GM23248 (cell line): ENCODE data around the gene PCDHGA6. TPM values are rescaled to one million over a fixed set of nuclear protein-coding genes. Genes with fewer than 3 reads are reported as not detected.
"Not testable (repeated sequence)": the region's sequence is repeated elsewhere in the genome, so short reads cannot be mapped to it uniquely, and the experiment has no call there.

Source experiments
- DNase-seq: peaks from one replicate; pipeline ENCODE4 v3.0.0-alpha.2; 2015
- H2AFZ ChIP-seq: fragments of 200-600 bp; sonication (generic); 2 replicates; pipeline ENCODE4 v1.6.1; 2016; ENCODE audit warnings: antibody characterized with exemption
- H3F3A ChIP-seq: fragments of 200-600 bp; sonication (generic); 2 replicates; pipeline ENCODE4 v1.6.1; 2016; ENCODE audit warnings: mild to moderate bottlenecking, antibody characterized with exemption, mixed run types; ENCODE audit not compliant: insufficient read depth
- H3K27ac ChIP-seq: fragments of 200-600 bp; sonication (generic); 2 replicates; pipeline ENCODE4 v1.5.1; 2016; ENCODE audit warnings: mild to moderate bottlenecking
- H3K27me3 ChIP-seq: fragments of 200-600 bp; sonication (generic); replicated peaks from 2 replicates; pipeline ENCODE4 v1.6.1; 2016; ENCODE audit warnings: mild to moderate bottlenecking; ENCODE audit not compliant: insufficient read depth
- H3K36me3 ChIP-seq: fragments of 200-600 bp; sonication (generic); 2 replicates; pipeline ENCODE4 v1.6.1; 2016; ENCODE audit warnings: low read depth, mild to moderate bottlenecking
- H3K4me1 ChIP-seq: fragments of 200-600 bp; sonication (generic); 2 replicates; pipeline ENCODE4 v1.6.1; 2016; ENCODE audit warnings: mild to moderate bottlenecking; ENCODE audit not compliant: insufficient read depth
- H3K4me2 ChIP-seq: fragments of 200-600 bp; sonication (generic); one replicate; pipeline ENCODE4 v1.6.1; 2016; ENCODE audit warnings: mild to moderate bottlenecking; ENCODE audit not compliant: unreplicated experiment
- H3K4me3 ChIP-seq: fragments of 200-600 bp; sonication (generic); 2 replicates; pipeline ENCODE4 v1.5.1; 2016; ENCODE audit warnings: mild to moderate bottlenecking
- H3K79me2 ChIP-seq: fragments of 200-600 bp; sonication (generic); 2 replicates; pipeline ENCODE4 v1.6.1; 2016; ENCODE audit warnings: mild to moderate bottlenecking; ENCODE audit not compliant: insufficient read depth
- H3K9ac ChIP-seq: fragments of 200-600 bp; sonication (generic); 2 replicates; pipeline ENCODE4 v1.6.1; 2016; ENCODE audit warnings: mild to moderate bottlenecking
- H3K9me2 ChIP-seq: fragments of 200-600 bp; sonication (generic); 2 replicates; pipeline ENCODE4 v1.6.1; 2016; ENCODE audit warnings: mixed run types, mild to moderate bottlenecking, moderate library complexity; ENCODE audit not compliant: insufficient read depth
- H3K9me3 ChIP-seq: fragments of 200-600 bp; sonication (generic); one replicate; pipeline ENCODE4 v1.6.1; 2017; ENCODE audit warnings: low read depth
- H4K20me1 ChIP-seq: fragments of 200-600 bp; sonication (generic); 2 replicates; pipeline ENCODE4 v1.6.0; 2016; ENCODE audit not compliant: insufficient read depth
- EZH2 ChIP-seq: fragments of 200-600 bp; sonication (generic); IDR thresholded peaks from 2 replicates; pipeline ENCODE4 v1.6.1; 2018; ENCODE audit warnings: antibody characterized with exemption, mild to moderate bottlenecking; ENCODE audit not compliant: insufficient read depth, poor library complexity, severe bottlenecking
- EZH2phosphoT487 ChIP-seq: fragments of 200-600 bp; sonication (generic); IDR thresholded peaks from 2 replicates; pipeline ENCODE4 v1.6.1; 2018; ENCODE audit warnings: antibody characterized with exemption, moderate library complexity, mild to moderate bottlenecking, low read depth; ENCODE audit not compliant: insufficient read depth
- WGBS, 2 experiments: methylation state at CpG; one replicate each; pipeline ENCODE4 v1.1.6; 2015 to 2017; ENCODE audit warnings: low lambda C conversion rate in 2 of 2, low coverage in 1 of 2; ENCODE audit errors: missing lambda C conversion rate in 2 of 2; 5-methylcytosine and 5-hydroxymethylcytosine counted together
- in situ Hi-C: fragments of 300-500 bp; cut with MboI; formaldehyde crosslinking; loops from 2 replicates; pipeline ENCODE4 v1.15.0; 2020
- polyA plus RNA-seq: library from polyadenylated mRNA; unstranded; fragments of >200 nt; fragmentation: Nextera tagmentation; extraction: Ambion mirVana; gene quantifications from 2 replicates; pipeline ENCODE4 v1.2.1, GENCODE V29; 2016
- total RNA-seq: library from RNA; depleted of rRNA; stranded (reverse); fragments of >200 nt; shearing (Covaris generic); gene quantifications from 2 replicates; pipeline ENCODE4 v1.2.3, GENCODE V29; 2014

PCDHGA6 gene
- total and polyA plus RNA-seq, 2 experiments from 2014 or later, result 2.6 to 5.4 TPM

DNA sequence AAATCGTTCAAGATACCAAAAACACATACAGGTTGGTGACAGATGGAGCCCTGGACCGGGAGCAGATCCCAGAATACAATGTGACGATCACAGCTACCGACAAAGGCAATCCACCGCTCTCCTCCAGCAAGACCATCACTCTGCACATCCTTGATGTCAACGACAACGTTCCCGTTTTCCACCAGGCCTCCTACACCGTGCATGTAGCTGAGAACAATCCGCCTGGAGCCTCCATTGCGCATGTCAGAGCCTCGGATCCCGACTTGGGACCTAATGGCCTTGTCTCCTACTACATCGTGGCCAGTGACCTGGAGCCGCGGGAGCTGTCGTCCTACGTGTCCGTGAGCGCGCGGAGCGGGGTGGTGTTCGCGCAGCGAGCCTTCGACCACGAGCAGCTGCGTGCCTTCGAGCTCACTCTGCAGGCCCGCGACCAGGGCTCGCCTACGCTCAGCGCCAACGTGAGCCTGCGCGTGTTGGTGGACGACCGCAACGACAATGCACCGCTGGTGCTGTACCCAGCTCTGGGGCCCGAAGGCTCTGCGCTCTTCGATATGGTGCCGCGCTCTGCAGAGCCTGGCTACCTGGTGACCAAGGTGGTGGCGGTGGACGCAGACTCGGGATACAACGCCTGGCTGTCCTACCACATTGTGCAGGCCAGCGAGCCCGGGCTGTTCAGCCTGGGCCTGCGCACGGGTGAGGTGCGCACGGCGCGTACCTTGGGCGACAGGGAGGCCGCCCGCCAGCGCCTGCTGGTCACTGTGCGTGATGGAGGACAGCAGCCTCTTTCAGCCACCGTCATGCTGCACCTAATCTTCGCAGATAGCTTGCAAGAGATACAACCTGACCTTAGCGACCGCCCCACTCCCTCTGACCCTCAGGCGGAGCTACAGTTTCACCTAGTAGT lies 1.9 kb upstream of the PCDHGA6 start:
- 49 to 52% methylated on average over 59 to 68 of the region's 69 CpGs for WGBS, 2 experiments
- Histone ChIP-seq H3K27ac (no peak overlapping the region), H3K9ac (no peak overlapping the region), H3K4me1 (no peaks in the 10 kb centered on the region), H3K79me2 (no peaks in the 10 kb centered on the region), H3K9me3 (no peaks in the 10 kb centered on the region), H2AFZ (no peak overlapping the region), H3K36me3 (no peaks in the 10 kb centered on the region), H3K9me2 (no peaks in the 10 kb centered on the region), H3F3A (no peaks in the 10 kb centered on the region), H4K20me1 (no peaks in the 10 kb centered on the region), H3K4me2 (no peak overlapping the region), H3K4me3 (no peak overlapping the region), H3K27me3 (no peaks in the 10 kb centered on the region)
- in situ Hi-C loops, result no loop called here
- TF ChIP-seq EZH2 (no peak), EZH2phosphoT487 (no peak)
- no peak for DNase-seq

DNA sequence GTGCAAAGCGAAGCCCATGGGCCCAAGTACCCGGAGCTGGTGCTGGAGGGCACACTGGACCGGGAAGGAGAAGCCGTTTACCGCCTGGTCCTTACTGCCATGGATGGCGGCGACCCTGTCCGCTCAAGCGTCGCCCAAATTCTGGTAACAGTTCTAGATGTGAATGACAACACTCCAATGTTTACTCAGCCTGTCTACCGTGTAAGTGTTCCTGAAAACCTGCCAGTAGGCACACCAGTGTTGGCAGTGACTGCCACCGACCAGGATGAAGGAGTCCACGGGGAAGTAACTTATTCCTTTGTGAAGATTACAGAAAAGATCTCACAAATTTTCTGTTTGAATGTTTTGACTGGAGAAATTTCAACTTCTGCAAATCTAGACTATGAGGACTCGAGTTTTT lies 936 bp downstream of the PCDHGA6 start:
- Histone ChIP-seq H3K9me2 (no peaks in the 10 kb centered on the region), H2AFZ (peak overlapping the region; percentile 92), H3K4me1 (no peaks in the 10 kb centered on the region), H3K9ac (no peak overlapping the region), H3K27me3 (no peaks in the 10 kb centered on the region), H3K36me3 (no peaks in the 10 kb centered on the region), H3K79me2 (no peaks in the 10 kb centered on the region), H4K20me1 (no peaks in the 10 kb centered on the region), H3K27ac (no peak overlapping the region), H3K9me3 (no peaks in the 10 kb centered on the region), H3F3A (no peaks in the 10 kb centered on the region), H3K4me2 (peak overlapping the region; percentile 80), H3K4me3 (peak overlapping the region; percentile 77)
- no peak for TF ChIP-seq EZH2
- TF ChIP-seq EZH2phosphoT487, result no peak
- no peak for DNase-seq
- in situ Hi-C loops, result no loop called here
- 53 to 61% methylated on average over 14 of the region's 14 CpGs for WGBS, 2 experiments

DNA sequence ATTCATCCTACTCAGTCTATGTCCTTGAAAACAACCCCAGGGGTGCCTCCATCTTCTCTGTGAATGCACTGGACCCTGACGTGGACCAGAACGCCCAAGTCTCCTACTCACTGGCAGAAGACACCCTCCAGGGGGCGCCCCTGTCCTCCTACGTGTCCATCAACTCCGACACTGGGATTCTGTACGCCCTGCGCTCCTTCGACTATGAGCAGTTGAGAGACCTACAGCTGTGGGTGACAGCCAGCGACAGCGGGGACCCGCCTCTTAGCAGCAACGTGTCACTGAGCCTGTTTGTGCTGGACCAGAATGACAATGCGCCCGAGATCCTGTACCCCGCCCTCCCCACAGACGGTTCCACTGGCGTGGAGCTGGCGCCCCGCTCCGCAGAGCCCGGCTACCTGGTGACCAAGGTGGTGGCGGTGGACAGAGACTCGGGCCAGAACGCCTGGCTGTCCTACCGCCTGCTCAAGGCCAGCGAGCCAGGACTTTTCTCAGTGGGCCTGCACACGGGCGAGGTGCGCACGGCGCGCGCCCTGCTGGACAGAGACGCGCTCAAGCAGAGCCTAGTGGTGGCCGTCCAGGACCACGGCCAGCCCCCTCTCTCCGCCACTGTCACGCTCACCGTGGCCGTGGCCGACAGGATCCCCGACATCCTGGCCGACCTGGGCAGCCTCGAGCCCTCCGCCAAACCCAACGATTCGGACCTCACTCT lies 1.9 kb downstream of the PCDHGA6 start:
- H3K9me3 ChIP-seq, H3K9ac ChIP-seq, DNase-seq, H3F3A ChIP-seq, H3K79me2 ChIP-seq, H3K36me3 ChIP-seq, H3K4me2 ChIP-seq, H3K4me3 ChIP-seq, H3K27ac ChIP-seq, in situ Hi-C loops, H4K20me1 ChIP-seq, H3K4me1 ChIP-seq, H2AFZ ChIP-seq, H3K9me2 ChIP-seq, H3K27me3 ChIP-seq: not testable (repeated sequence)
- WGBS, 2 experiments, result 53 to 66% methylated on average over 32 to 34 of the region's 48 CpGs

DNA sequence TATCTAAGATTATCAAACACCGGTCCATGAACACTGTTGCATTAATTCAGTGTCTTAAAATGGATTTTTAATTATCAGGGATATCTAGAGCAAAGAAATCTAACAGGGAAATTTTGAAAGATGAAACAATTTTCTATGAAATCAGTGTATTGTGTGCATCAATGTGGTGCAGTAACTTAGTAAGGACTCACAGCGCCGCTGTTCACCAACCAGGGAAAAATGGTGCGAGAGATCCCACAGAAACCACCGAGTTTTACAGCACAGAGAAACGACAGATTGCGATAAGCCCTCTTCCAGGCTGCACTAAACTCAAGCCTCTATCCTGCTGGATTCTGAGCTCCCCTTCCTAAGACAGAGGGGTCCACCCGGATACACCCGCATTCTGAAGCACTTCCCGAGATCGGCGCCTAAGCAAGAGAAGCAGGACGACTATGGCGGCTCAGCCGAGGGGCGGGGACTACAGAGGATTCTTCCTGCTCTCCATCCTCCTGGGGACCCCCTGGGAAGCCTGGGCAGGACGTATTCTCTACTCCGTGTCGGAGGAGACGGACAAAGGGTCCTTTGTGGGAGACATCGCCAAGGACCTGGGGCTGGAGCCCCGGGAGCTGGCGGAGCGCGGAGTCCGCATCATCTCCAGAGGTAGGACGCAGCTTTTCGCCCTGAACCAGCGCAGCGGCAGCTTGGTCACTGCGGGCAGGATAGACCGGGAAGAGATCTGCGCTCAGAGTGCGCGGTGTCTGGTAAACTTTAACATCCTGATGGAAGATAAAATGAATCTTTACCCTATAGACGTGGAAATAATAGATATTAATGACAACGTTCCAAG lies 9.0 kb downstream of the PCDHGA6 start, which contains the start of gene PCDHGA7:
Gene PCDHGA7, plus strand, starts transcription at position 274 of the 826 bp plus-strand sequence. Its CDS starts 158 bp downstream, at position 432.
- Histone ChIP-seq H3F3A (no peaks in the 10 kb centered on the region), H3K27me3 (no peaks in the 10 kb centered on the region), H3K9ac (no peak within 1 kb of the TSS), H3K27ac (no peak within 1 kb of the TSS), H2AFZ (no peak within 1 kb of the TSS; the same call in 1 of the 2 replicates), H3K79me2 (no peaks in the 10 kb centered on the region), H3K9me3 (no peaks in the 10 kb centered on the region), H3K9me2 (no peaks in the 10 kb centered on the region), H3K4me2 (no peak within 1 kb of the TSS), H3K36me3 (no peaks in the 10 kb centered on the region), H3K4me3 (no peak within 1 kb of the TSS; the same call in 1 of the 2 replicates), H3K4me1 (no peaks in the 10 kb centered on the region), H4K20me1 (no peaks in the 10 kb centered on the region)
- 34 to 38% methylated on average over 36 to 37 of the region's 37 CpGs for WGBS, 2 experiments
- in situ Hi-C loops, result no loop called here
- TF ChIP-seq EZH2phosphoT487 (no peak), EZH2 (no peak)
- no peak for DNase-seq
